Chondrocyte (in vitro differentiated cells): Measurements from ENCODE around the gene HES6. TPM values are rescaled to one million over a fixed set of nuclear protein-coding genes. Genes with fewer than 3 reads are reported as not detected.

Experiments used
- DNase-seq: peaks from one replicate; pipeline ENCODE4 v3.0.0; 2021; ENCODE audit warnings: mixed read lengths, low spot score
- H3K27ac Mint-ChIP-seq: one replicate; pipeline ENCODE4 v1.8.0; 2021; ENCODE audit warnings: mild to moderate bottlenecking, moderate library complexity, mixed read lengths; ENCODE audit not compliant: unreplicated experiment
- H3K27me3 Mint-ChIP-seq: 2 replicates; pipeline ENCODE4 v1.8.0; 2021; ENCODE audit warnings: low read depth, mixed read lengths
- H3K36me3 Mint-ChIP-seq: 2 replicates; pipeline ENCODE4 v1.8.0; 2021; ENCODE audit warnings: low read depth, mixed read lengths
- H3K4me1 Mint-ChIP-seq: 2 replicates; pipeline ENCODE4 v1.8.0; 2021; ENCODE audit warnings: low read depth, mild to moderate bottlenecking, mixed read lengths
- H3K4me3 Mint-ChIP-seq: one replicate; pipeline ENCODE4 v1.8.0; 2021; ENCODE audit warnings: mild to moderate bottlenecking, moderate library complexity, mixed read lengths; ENCODE audit not compliant: unreplicated experiment
- H3K9me3 Mint-ChIP-seq: 2 replicates; pipeline ENCODE4 v1.8.0; 2021; ENCODE audit warnings: low read depth, mixed read lengths
- long read RNA-seq: library from polyadenylated mRNA; stranded (forward); transcript quantifications from one replicate; pipeline ENCODE4 v2.0.0, GENCODE V29; 2021
- total RNA-seq: library from RNA; stranded (reverse); gene quantifications from 3 replicates; pipeline ENCODE4 v1.2.1, GENCODE V29; 2021
- TF ChIP-seq, protein P1 (sequence below): fragments of 200-600 bp; sonication (generic); IDR thresholded peaks from 2 replicates; pipeline ENCODE4 v1.5.0; 2021; ENCODE audit warnings: antibody characterized with exemption, mild to moderate bottlenecking, moderate library complexity

The HES6 gene, protein sequence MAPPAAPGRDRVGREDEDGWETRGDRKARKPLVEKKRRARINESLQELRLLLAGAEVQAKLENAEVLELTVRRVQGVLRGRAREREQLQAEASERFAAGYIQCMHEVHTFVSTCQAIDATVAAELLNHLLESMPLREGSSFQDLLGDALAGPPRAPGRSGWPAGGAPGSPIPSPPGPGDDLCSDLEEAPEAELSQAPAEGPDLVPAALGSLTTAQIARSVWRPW
- total RNA-seq: 16.2 to 33.3 TPM (median 16.5 TPM) in 3 replicates
- long read RNA-seq, transcript HES6-201 (4 exons, 1,454 nt): major isoform, 22 of 47 reads
- long read RNA-seq, transcript HES6-203 (3 exons, 1,600 nt): minor isoform, 19 of 47 reads
- long read RNA-seq, partial matches to known transcripts: 1 of 47 reads
- long read RNA-seq, other reads (novel, unspliced or antisense): 3 of 47 reads

DNA sequence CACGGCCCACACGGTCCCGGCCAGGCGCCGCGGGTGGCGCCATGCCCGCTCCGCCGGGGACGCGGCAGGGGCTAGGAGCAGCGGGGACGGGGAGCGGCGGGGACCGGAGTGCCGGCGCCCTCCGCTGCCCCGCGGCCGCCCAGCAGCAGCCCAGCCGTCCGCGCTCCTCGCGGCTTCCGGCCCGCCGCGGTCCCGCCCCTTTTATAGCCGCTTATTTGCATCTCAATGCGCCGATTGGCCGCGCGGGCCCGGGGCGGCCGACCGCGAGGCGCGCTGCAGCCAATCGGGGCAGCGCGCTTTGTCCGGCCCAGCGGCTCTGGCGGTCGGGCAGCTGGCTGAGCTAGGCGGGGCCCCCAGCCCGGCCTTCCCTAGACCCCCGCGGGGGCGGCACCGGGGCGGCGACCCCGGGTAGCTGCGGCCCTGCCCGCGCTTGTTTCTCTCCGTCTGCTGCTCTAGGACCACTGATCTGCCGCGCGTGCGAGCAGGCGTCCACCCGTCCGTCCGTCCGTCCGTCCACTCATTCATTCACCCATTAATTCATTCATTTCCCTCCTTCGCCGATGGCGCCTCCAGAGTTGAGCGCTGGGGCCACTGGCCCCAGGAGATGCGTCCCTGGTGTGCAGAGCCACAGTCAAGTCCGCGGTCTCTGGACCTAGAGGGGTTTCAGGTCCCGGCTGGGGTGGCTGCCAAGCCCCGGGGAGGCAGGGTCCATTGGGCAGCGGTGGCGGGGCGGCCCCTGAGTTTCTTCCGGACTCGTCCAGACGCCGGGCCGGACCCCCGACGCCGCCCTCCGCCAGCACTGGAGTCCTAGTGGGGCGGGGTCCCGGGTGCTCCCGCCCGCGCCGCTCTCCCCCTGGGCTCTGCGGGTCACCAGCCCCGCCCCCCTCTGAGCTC, at the start of gene HES6:
Gene HES6, minus strand, starts transcription at position 176 of the 894 bp plus-strand sequence. Its CDS starts 133 bp downstream, at position 43.
- Mint-ChIP-seq H3K4me1 (peaks cover 17% of the 10 kb centered on the region), H3K4me3 (peak within 1 kb of the TSS; percentile 76), H3K27me3 (no peaks in the 10 kb centered on the region), H3K27ac (peak within 1 kb of the TSS; percentile 33), H3K9me3 (no peaks in the 10 kb centered on the region), H3K36me3 (peaks cover under 1% of the 10 kb centered on the region)
- DNase-seq: peak; percentile 93
- TF ChIP-seq, protein P1, sequence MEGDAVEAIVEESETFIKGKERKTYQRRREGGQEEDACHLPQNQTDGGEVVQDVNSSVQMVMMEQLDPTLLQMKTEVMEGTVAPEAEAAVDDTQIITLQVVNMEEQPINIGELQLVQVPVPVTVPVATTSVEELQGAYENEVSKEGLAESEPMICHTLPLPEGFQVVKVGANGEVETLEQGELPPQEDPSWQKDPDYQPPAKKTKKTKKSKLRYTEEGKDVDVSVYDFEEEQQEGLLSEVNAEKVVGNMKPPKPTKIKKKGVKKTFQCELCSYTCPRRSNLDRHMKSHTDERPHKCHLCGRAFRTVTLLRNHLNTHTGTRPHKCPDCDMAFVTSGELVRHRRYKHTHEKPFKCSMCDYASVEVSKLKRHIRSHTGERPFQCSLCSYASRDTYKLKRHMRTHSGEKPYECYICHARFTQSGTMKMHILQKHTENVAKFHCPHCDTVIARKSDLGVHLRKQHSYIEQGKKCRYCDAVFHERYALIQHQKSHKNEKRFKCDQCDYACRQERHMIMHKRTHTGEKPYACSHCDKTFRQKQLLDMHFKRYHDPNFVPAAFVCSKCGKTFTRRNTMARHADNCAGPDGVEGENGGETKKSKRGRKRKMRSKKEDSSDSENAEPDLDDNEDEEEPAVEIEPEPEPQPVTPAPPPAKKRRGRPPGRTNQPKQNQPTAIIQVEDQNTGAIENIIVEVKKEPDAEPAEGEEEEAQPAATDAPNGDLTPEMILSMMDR: peak; percentile 28

DNA sequence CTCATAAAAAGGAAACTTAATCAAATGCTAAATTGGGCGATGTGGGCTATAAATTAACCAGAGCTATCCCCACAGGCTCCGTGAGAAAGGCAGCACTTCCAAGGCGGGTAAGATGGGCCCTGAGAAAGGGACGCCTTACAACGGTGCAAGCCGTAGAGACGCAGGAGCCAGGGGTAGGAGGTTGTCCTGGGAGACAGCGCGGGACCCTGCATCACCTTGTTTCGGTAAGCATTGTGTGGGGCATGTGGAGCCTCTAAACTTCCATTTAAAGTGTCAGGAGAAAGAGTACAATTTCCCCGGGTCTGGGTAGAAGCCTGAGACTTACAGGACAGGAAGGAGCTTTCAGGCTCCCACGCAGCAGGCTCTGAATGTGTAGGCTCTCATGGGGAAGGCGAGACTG, 49.7 kb upstream of the HES6 start:
- peaks cover 3% of the 10 kb centered on the region for H3K27me3 Mint-ChIP-seq
- TF ChIP-seq, protein P1: no peak
- H3K27ac Mint-ChIP-seq: no peak overlapping the region
- peak; percentile 53 for DNase-seq
- peaks cover 35% of the 10 kb centered on the region for H3K4me1 Mint-ChIP-seq
- H3K4me3 Mint-ChIP-seq: peak overlapping the region; percentile 81
- no peaks in the 10 kb centered on the region for H3K9me3 Mint-ChIP-seq
- H3K36me3 Mint-ChIP-seq: no peaks in the 10 kb centered on the region

DNA sequence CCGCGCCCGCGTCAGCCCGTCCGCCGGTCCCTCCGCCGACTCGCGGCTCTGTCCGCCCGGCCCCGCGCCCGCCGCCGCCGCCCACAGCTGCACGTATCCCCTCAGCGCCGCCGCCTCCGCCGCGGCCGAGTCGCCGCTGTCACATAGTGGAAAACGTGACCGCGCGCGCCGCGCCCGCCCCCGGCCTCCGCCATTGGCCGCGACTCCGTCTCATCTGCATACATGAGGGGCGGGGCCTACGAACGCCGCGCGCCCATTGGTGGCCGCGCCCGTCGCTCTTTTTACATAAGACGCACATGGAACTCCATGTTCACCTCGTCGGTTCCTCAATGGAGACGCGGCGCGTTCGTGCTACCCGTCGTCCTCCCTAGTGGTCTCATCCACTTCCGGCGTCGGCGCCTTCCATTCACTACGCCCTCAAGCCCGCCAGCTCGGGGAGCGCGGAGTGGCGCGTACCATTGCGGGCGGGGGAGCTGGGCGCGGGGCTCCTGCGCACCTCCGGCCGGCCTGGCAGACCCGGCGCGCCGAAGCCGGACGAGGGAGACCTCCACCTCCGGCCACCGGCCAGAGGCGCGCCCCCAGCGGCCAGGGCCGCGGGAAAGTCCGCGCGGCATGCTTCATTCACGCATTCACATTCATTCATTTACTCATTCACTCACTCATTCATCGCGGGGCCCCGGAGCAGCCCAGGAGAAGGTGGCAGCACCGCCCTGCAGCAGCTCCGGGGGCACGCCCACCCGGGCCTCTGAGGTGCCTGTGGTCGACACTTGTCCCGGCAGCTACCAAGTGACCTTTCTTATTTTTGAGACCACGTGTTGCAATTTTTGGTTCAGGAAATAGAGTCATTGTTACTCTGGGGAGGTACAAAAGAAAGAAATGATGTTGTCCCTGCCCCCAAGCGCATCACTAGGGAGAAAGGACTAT, 49.1 kb upstream of the HES6 start:
- Mint-ChIP-seq H3K27ac (peak overlapping the region; percentile 88), H3K36me3 (no peaks in the 10 kb centered on the region), H3K4me3 (peak overlapping the region; percentile 81), H3K27me3 (no peaks in the 10 kb centered on the region), H3K4me1 (peaks cover 35% of the 10 kb centered on the region), H3K9me3 (no peaks in the 10 kb centered on the region)
- TF ChIP-seq, protein P1: peak; percentile 74
- DNase-seq: peak; percentile 98

DNA sequence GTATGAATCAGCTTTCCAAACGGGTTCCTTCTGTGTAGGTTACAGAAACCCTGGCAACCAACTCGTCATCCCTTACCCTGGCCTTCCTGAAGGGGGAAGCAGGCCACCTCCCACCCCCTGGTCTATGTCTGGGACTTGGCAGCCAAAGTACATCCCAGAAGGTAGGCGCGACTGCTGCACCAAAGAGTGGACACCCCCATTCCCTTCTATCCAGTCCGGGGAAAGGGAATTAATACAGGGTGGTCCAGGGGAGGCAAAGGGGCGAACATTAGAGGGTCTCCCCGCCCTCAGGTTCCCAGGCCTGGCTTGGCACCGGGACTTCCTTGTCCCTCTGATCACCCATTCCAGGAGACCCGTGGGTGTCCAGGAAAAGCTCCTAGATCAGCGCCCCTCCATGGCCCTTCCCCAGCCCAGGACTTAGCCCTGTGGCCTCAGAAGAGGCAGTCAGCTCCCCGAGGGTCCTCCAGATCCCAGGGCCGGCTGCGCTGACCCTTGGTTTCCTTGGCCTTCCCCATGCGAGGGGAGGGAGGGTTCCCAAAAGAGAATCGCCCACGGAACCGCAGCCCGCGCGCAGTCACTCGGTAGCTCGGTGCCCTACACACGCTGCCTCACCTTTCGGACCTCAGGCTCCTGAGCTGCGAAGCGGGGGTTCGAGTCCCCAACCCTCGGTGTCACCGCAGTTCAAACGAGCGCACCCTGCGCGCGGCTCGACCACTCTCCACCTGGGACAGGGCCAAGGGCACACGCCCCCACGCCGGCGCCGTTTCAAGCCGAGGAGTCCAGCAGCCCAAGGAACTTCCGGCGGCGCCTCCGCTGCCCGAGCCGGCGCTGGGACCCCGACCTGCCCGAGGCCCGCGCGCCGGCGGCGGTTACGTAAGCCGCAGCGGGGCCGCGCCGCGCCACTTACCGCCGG, 48.2 kb upstream of the HES6 start, which contains the start of gene PER2:
Gene PER2, minus strand, starts transcription at position 874 of the 913 bp plus-strand sequence. CDS start 10,674 bp downstream, outside the sequence.
- H3K4me3 Mint-ChIP-seq: peak within 1 kb of the TSS; percentile 81
- peak; percentile 86 for DNase-seq
- TF ChIP-seq, protein P1: peak; percentile 45
- H3K4me1 Mint-ChIP-seq: peaks cover 35% of the 10 kb centered on the region
- H3K36me3 Mint-ChIP-seq: no peaks in the 10 kb centered on the region
- no peaks in the 10 kb centered on the region for H3K27me3 Mint-ChIP-seq
- no peaks in the 10 kb centered on the region for H3K9me3 Mint-ChIP-seq
- peak within 1 kb of the TSS; percentile 92 for H3K27ac Mint-ChIP-seq
